HG03354 (cell line): ENCODE measurements around the gene MCM7.
"Not testable (repeated sequence)": the region's sequence is repeated elsewhere in the genome, so short reads cannot be mapped to it uniquely, and the experiment has no call there.

Experiments used
- ATAC-seq: cut with Tn5 transposase; IDR thresholded peaks from one replicate; pipeline ENCODE4 v1.9.1; 2021; ENCODE audit warnings: mild to moderate bottlenecking; ENCODE audit not compliant: unreplicated experiment, poor library complexity, severe bottlenecking

MCM7 gene

DNA sequence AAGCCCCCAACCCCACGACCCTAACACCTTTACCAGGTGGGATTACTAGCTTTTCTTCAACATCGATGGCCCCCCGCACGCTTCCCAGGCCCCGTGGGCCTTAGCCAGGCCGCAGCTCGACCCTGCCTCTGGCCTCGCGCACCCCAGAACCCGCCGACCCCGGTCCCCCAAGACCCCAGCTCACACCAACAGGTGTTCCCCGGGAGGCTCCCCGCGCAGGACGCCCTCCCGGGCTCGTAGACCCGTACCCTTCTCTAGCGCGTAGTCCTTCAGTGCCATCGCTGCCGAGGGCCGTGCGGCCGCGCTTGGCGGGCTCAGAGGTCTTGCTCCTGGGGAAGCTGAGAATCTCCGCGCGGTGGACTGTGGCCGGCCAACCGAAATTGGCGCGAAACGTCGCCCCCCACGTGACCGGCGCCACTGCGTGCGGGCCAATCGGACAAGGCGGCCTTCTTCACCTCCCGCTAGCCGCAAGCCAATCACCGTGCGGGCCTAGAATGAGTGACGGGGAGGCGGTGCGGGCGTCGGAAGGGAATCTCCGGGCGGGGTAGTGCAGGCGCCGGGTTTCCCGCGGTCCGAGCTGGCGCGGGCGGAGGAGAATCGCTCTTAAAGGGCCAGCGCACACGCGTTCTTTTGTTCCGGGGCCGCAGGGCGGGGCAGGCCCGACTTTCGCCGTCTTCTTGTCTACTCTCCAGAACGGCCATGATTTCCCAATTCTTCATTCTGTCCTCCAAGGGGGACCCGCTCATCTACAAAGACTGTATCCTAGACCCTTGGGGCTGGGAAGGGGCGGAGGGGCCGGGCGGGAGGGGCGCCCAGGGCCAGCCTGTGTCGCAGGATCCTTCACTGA, at the start of gene MCM7, which contains the start of gene AP4M1:
MCM7 (minus strand) TSS at position 382 of the 847 bp plus-strand sequence; CDS start at position 279, 103 bp downstream.
AP4M1 (plus strand) TSS at position 628 of the 847 bp plus-strand sequence; CDS start at position 700, 72 bp downstream.
- peak; percentile 86 for ATAC-seq

DNA sequence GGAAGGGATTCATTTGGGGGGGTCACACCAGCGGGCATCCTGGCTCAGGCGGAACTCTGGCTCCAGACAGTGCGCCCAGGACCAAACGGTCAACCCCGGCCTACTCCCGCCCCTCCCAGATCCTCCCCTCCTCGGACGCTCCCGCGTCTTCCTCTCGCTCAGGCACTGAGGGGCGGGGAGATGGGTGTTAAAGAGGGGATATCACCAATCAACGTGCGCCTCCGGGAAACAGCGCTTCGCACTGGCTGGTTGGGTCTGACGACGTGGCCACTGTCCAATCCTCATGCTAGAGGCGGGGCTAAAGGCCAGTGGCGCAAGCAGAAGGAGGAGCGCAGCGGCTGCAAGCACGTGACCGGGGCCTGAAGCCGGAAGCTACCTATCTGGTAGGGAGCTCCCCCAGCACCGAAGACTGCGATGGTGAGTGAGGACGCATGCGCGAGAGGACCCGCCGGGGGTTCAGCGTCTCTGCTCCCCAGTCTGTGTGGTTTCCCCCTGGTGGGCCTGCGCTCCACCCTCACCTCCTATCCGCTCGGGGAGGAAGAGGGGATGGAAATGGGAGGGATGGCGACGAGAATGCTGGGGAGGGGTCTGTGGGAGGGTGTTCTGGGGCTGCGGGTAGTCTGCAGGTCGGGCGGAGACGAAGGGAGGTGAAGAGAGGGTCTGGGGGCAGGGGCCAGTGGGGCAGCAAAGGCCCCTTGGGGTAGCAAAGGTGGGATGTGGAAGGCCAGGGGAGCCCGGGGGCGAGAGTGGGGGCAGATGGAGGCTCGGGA, 47.5 kb upstream of the MCM7 start, which contains the start of gene LAMTOR4:
LAMTOR4 (plus strand) TSS at position 360 of the 770 bp plus-strand sequence; CDS start at position 415, 55 bp downstream.
- peak; percentile 98 for ATAC-seq

DNA sequence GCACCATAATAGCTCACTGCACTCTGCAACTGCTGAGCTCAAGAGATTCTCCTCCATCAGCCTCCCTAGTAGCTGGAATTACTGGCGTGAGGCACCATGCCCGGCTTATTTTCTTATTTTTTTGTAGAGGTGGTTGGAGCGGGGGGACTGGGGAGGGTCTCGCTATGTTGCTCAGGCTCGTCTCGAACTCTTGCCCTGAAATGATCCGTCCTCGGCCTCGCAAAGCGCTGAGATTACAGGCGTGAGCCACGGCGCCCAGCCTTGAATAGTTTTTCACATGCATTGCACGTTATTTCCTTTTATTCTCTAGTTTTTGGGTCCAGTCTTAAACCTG, 47.0 kb upstream of the MCM7 start:
- no peak for ATAC-seq

DNA sequence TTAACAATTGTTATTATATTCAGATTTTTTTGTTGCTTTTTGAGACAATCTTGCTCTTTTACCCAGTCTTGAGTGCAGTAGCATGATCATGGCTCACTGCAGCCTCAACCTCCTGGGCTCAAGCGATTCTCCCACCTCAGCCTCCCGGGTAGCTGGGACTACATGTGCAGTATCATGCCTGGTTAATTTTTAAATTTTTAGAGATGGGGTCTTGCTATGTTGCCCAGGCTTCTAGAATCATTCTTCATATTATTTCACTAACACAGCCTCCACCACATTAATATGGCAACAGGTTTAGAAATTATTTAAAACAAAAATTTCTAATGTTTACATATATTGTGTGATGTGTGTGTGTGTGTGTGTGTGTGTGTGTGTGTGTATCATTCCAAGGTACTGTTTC, 46.1 kb upstream of the MCM7 start:
- ATAC-seq: no peak

DNA sequence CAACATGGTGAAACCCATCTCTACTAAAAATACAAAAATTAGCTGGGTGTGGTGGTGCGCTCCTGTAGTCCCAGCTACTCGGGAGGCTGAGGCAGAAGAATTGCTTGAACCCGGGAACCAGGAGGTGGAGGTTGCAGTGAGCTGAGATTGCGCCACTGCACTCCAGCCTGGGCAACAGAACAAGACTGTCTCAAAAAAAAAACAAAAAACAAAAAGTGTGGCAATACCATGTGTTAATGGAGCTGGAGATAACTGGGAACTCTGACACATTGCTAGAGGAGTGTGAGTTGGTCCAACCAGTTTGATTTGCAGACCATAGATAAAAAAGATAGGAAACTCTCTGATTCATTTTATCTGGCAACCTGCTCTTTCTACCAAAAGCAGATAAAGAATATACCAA, 45.2 kb upstream of the MCM7 start:
- ATAC-seq: not testable (repeated sequence)

DNA sequence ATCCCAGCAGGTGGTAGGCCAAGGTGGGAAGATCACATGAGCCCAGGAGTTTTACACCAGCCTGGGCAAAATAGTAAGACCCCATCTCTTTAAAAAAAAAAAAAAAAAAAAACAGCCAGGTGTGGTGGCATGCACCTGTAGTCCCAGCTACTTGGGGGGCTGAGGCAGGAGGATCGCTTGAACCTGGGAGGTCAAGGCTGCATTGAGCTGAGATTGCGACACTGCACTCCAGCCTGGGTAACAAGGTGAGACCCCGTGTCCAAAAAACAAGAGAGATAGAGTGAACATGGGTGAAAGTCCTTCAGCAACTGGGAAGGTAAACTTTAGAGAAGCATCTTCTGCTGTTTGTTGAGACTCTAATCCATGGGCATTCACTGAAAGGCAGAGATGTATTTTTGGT, 41.3 kb upstream of the MCM7 start:
- no peak for ATAC-seq

DNA sequence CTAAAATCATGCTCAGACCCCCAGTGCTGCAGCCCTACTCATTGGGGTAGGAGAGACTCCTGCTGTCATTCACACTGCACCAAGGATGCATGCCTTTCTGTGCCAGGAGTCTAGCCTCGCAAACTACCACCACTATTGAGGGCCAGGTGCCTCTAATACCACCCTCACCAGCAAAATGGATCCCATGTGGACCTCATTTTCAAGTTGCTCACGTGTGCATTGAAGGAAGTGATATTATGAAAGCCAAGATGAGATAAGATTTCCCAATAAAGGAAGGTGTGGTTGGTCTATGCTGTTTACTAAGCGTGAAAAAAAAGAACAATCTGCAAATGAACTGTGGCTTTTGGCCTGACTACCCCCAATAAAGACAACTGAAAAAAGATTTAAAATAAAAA, 40.4 kb upstream of the MCM7 start:
- no peak for ATAC-seq

DNA sequence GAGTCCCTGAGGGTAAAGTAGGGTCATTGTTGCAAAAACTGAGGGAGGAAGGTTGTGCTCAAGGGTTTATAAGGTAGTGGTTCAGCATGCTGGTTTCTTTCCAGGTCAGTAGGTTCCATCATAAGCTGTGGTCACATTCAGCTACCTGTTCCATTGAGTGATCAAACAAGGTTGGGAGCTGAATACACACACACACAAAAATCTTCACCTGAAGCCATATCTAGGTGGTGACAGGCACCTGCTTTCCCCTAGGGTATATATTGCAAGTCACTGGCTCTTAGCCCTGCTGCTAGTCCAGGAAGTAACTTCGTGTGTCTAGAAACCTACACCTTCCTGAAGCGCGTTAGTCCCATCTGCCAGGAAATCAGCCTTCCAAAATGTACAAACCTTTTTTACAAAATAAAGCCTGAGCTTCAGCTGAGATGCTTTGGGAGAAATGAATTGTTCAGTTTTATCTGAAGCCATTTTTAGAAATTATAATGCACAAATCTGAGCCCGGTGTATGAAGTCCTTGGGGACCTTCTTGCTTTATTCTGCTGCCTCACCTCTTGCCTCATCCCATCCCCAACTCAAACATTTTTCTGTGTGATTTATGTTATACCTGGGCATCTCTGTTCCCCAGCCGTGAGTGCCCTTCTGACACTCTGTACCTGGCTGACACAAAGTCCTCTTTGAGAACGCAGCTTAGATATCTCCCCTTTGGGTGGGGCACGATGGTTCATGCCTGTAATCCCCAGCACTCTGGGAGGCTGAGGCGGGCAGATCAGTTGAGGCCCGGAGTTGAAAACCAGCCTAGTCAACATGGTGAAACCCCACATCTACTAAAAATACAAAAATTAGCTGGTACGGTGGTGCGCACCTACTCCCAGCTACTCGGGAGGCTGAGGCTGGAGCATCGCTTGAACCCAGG, 36.9 kb upstream of the MCM7 start:
- ATAC-seq: no peak

DNA sequence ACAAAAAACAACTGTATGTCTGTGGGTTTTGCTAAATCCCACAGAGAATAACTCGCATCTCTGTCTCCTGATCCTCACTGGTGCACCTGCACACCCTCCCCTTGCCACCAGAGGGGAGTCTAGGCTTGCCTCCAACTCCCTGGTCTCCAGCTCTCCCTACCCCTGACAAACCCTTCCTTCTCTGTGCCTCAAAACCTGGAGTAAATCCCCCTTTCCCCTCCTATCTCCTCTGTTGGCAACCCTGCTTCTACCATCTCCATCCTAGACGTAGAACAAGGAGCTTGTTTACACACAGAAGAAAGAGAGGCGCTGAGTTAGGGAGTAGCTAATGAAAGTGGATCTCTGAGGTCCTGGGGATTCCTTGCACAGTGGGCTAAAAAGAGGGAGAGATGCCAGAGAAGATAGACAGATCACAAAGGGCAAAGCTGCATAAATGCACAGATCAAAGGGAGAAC, 31.5 kb upstream of the MCM7 start:
- peak; percentile 71 for ATAC-seq

DNA sequence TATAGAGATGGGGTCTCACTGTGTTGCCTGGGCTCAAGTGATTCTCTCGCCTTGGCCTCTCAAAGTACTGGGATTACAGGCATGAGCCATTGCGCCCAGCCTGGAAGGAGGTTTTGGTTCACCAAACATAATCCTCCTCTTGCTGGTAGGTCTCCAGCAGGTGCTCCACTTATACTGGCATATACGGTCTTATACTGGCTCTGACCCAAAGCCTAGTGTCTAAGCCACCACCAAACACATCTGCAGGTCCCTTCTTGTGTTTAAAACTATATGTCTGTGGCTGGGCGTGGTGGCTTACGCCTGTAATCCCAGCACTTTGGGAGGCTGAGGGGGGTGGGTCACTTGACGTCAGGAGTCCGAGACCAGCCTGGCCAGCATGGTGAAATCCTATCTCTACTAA, 30.9 kb upstream of the MCM7 start:
- no peak for ATAC-seq

DNA sequence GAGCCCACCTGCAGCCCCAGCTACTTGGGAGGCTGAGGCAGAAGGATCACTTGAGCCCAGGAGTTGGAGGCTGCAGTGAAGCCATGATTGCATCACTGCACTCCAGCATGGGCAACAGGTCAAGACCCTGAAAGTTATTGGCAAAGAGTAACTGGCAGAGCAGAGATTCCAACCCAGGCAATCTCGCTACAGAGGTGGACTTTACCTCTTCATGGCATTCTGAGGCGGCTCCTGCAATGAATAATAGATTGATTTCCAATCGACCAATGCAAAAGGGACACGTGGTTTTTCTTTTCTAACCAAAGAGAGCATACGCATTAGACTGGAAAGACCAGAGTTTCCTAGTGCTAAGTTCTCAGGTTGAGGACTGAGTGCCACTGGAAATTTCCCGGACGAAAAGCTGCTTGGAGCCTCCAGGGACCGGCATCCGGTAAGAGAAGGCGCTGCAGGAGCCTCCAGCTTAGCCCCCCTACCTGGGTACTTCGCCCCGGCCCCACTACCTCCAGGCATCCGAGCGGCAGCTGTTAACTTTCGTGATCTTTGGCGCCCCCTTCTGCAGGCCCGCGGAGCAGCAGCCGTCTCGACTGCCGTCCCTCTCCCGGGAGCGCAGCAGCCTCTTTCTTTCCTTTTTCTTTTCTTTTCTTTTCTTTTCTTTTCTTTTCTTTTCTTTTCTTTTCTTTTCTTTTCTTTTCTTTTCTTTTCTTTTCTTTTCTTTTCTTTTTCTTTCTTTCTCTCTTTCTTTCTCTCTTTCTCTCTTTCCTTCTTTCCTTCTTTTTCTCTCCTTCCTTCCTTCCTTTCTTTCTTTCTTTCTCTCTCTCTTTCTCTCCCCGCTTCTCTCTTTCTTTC, 29.6 kb upstream of the MCM7 start:
- no peak for ATAC-seq

DNA sequence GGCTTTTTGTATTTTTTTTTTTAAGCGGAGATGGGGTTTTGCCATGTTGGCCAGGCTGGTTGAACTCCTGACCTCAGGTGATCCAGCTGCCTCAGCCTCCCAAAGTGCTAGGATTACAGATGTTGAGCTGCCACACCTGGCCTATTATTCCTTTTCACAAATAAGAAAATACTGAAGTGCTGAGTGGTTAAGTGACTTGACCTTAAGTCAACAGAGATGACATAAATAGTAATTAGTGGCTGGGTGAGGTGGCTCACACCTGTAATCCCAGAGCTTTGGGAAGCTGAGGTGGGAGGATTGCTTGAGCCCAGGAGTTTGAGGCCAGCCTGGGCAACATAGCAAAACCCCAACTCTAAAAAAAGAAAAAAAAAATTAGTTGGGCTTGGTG, 29.0 kb upstream of the MCM7 start:
- not testable (repeated sequence) for ATAC-seq

DNA sequence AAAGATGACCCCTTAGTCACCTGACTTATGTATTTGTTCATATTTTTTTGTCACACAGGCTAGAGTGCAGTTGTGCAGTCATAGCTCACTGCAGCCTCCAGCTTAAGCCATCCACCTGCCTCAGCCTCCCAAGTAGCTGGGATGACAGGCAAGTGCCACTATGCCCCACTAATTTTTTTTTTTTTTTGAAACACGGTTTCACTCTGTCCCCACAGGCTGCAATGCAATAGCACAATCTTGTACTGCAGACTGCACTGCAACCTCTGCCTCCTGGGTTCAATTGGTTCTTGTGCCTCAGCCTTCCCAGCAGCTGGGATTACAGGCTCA, 27.4 kb upstream of the MCM7 start:
- ATAC-seq: no peak

DNA sequence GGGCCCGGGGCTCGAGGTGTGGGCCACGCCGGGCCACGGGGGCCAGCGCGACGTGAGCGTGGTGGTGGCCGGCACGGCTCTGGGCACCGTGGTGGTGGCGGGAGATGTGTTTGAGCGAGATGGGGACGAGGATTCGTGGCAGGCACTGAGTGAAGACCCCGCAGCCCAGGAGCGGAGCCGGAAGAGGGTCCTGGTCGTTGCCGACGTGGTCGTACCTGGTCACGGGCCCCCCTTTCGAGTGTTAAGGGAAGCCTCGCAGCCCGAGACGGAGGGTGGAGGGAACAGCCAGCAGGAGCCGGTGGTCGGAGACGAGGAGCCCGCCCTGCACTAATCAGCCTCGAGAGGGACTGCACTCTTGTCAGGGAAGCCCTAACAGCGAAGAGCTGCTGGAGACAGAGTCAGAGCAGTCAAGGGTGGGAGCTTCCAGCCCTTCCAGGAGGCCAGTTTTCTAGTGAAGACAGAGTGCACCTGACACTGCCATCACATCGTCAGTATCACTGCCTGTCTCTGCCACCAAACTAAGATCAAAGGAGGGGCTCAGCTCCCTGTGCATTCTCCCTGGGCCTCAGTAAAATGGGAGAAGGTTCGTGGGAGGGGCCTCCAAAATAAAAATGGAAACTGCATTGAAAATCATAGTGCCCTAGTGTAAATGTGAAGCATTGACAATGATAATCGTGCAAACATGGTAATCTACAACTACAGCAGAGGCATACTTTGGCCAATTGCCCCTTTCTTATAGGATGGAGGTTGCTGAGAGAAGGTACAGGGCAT, 26.9 kb upstream of the MCM7 start:
- no peak for ATAC-seq

DNA sequence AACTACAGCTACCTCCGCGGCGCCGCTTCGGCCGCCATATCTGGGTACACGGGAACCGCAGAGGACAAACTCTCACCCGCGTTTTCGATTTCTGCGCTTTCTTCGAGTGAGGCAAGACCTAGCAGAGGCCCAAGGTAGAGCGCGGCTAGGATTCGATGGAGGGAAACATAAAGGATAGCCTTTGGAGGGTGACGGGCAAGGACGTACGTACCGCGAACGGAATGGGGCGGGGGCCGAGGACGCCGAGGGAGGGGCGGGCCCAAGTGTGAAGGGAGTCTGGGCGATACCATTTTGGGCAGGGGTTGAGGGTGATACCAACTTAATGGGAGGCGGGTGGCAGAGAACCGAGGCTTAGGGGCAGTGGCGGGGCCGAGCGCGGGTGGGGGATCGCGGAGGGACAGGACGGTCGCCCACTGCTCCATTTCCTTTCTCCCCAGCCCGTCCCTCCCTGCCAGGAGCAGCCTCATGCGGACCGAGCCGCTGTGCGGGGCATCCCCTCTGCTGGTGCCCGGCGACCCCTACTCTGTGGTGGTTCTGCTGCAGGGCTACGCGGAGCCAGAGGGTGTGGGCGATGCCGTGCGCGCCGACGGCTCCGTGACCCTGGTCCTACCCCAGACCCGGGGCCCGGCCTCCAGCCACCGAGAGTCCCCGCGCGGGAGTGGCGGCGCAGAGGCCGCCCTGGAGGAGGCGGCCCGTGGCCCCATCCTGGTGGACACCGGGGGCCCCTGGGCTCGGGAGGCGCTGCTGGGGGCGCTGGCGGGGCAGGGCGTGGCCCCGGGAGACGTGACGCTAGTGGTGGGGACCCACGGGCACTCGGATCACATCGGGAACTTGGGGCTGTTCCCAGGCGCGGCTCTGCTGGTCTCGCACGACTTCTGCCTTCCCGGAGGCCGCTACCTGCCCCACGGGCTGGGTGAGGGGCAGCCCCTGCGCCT, 26.0 kb upstream of the MCM7 start, which contains the start of gene MBLAC1:
MBLAC1 (plus strand) TSS at position 37 of the 935 bp plus-strand sequence; CDS start at position 466, 429 bp downstream.
- peak; percentile 74 for ATAC-seq

DNA sequence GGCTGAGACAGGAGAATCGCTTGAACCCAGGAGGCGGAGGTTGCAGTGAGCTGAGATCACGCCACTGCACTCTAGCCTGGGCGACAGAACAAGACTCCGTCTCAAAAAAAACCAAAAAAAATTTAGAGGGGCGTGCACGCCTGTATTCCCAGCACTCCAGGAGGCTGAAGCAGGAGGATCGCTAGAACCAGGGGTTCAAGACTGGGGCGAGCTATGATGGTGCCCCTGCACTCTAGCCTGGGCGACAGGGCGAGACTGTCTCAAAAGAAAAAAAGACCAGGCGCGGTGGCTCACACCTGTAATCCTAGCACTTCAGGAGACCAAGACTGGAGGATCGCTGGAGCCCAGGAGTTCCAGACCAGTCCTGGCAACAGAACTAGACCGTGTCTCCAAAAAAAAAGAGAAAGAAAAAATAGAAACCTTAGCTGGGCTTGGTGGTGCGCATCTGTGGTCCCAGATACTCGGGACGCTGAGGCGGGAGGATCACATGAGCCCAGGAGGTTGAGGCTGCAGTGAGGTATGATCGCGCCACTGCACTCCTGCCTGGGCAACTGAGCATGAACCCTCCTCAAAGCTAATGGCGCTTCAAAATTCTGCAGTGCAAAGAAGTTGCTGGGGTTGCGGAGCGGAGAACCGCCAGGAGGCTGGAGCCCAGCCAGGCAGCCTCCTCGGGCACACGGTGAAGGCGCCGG, 25.2 kb upstream of the MCM7 start:
- ATAC-seq: no peak
